GM20431 (cell line): ENCODE results near the gene CAT.

Experiments
- in situ Hi-C: fragments of 300-500 bp; cut with MseI, MboI; formaldehyde crosslinking; loops from one replicate; pipeline ENCODE4 v1.15.0; 2020; ENCODE audit warnings: low sequenced_read_pairs; ENCODE audit not compliant: unreplicated experiment

Gene CAT

DNA sequence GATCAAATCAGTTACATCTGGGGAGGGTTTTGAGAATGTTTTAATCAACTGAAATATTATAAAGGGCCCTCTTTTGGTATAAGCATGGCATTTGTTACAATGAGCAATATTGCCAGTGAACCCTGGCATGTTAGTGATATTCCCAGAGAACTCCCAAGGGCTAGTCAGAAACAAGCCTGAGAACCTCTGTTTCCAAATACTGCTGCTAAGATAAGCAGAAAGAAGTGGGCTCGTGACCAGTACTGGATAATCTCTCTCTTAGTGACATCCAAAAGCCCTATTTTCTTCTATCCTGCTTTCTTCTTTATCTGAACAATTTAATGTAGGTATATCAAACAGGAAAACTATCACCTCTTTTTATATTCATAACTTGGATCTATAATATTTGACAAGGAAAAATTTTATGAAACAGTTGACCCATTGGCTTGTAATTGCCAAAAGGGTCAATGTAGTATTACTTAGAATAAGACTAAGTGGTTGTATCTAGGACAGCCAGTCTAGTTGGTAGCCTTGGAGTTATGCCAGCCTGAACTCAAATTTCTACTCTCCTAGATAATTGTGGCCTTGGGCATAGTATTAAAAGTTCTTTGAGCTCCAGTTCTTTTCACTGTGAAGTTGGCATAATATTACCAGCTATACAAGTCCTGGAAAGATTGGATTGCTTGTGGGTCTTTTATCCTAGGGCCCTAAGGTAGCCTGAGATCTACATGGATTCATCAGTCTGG is 15.7 kb downstream of the CAT start:
- in situ Hi-C loops: no loop called here

DNA sequence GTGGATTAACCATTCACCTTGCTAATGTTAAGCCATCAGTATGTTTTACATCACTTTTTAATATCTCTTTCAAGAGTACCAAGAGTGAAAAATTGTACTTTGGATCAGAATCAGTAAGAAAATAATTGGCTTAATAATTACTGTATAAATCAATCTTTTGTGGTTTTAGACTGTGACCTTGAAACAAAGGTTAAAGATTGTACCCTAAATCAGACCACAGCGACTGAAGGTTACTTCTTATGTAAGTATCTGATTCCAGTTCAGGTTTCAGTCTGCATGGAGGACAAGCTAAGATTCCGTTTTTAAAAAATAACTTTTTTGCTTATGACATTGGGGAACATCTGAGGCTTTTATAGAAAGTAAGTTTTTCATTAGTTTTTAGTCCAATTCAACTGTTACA is 18.9 kb downstream of the CAT start:
- in situ Hi-C loops: no loop called here

- in situ Hi-C loops: no loop called here
Measured at GRCh38 chr11:34458525-34458924, 19.8 kb downstream of the CAT start.

DNA sequence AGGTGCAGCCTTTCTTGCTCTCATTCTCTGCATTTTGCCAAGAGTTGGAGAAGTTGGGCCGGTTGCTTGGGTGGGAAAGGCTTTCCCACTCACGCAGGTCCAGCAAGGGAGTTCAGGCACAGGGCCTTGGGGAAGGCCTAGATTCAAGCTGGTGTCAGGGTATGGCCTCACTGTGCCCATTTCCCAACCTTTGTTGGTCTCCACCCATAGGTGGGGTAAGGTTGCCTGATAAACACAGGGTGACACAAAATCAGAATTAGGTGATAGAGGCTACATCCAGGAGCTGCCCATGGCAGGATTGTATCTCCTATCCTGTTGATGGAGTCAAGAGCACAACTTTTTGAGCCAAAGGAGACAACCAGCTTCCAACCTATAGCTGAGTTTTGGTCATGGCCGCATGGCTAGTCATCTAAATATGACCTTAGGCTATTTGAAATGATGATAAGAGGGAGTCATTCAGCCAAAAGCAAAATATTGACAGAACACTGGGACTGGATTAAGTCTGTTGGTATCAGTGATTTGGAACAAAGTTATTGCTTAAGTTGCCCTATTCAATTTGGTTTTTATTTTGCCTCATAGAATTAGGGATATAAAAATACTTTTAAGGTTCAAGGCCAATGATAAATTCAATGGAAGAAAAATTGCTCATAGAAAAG is 20.9 kb downstream of the CAT start:
- in situ Hi-C loops: no loop called here

GRCh38 chr11:34460278-34460677 is 21.5 kb downstream of the CAT start:
- in situ Hi-C loops: no loop called here

GRCh38 chr11:34461215-34461614 is 22.5 kb downstream of the CAT start:
- in situ Hi-C loops: no loop called here

DNA sequence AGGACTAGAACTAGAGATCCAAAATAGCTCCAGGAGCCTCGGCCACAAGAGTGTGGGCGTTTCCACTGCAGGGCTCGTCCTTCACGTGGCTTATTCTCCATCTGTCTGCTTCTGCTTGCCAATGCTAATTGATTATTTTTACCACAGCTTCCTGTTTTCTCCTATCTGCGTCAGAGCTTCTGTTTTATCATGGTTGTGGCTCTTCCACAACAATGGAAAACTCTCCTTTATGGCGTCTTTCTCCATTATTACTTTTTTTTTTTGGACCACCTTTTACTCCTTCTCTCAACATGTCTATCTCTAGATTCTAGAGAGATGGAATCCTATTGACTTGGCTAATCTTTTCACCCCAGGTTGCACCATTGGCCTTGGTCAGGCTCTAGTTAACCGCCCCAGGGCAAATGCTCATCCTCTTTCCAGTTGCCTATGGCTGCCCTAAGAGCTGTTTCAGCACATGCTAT is 25.9 kb downstream of the CAT start:
- in situ Hi-C loops: no loop called here

DNA sequence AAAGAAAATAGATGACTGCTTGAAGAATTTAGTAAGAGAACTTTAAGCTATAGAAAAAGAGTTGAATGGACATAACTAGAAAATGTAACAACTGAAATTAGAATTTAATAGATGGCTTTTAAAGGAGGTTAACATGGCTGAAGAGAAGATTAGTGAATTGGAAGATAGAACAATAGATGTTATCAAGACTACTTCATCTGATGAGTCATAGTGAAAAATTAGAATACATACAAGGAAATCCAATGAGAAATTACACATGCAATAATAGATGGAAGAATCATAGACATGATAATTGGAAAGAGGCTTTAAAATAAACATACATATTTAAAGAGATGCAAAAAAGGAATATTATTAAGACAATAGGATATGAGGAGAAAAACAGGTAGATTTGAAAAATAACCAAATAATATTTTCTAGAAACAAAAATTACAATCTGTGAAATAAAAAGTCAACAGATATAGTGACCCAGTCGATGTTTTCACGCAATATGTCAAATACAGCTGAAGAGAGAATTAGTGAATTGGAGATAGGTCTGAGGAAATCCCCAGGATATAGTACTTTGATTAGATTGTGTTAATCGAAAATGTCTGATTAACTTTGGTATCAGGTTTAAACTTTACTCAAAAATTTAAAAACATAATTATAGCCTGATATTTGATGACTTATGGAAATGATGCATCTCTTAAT is 28.2 kb downstream of the CAT start:
- in situ Hi-C loops: no loop called here

DNA sequence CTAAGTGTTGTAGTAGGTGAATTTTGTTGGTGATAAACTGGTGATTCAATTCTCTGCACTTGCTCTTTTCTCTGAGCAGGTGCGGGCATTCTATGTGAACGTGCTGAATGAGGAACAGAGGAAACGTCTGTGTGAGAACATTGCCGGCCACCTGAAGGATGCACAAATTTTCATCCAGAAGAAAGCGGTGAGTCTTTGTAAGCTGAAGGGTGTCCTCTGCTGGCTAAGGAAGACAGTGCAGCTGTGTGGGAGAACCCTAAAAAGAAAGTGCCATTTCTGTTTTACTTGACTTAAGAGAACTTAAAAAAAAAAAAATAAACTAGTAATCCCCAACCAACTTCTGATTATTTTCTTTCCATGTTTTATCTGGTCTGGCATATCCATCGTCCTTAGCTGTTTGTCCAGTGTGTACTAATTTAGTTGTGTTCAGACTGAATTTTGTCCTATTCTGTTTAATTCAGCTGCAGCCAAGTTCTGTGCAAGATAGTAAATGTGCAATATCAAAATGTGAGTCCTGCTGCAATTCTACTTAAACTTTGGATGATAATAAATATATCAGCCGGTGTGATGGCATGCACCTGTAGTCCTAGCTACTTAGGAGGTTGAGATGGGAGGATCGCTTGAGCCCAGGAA is 29.6 kb downstream of the CAT start:
- in situ Hi-C loops: no loop called here

- in situ Hi-C loops: loop anchor here (10.0 kb wide), 1 partner anchor 109 kb away; no protein-coding TSS in a partner anchor
Measured at GRCh38 chr11:34473603-34474169, 35.0 kb downstream of the CAT start.

DNA sequence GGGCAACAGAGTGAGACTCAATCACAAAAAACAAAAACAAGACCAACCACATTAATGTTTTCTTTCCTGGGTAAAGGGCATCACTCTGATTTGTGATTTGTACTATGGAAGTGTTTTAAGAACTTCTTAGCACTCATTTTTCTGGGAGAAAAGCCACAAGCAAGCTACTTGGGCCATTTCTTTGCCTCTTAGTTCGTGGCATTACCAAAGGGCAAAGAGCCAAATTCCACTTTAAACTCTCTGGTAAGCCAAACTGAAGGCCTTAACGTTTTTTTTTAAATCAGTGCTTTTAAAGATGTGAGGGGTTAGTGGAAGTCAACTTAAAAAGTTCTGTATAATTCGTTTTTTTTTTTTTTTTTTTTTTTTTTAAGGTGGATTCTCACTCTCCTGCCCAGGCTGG is 36.9 kb downstream of the CAT start:
- in situ Hi-C loops: loop anchor here (10.0 to 25.0 kb wide), 2 partner anchors 111 to 313 kb away; no protein-coding TSS in a partner anchor

GRCh38 chr11:34476849-34477248 is 38.1 kb downstream of the CAT start:
- in situ Hi-C loops: loop anchor here (10.0 to 25.0 kb wide), 2 partner anchors 112 to 315 kb away; no protein-coding TSS in a partner anchor

DNA sequence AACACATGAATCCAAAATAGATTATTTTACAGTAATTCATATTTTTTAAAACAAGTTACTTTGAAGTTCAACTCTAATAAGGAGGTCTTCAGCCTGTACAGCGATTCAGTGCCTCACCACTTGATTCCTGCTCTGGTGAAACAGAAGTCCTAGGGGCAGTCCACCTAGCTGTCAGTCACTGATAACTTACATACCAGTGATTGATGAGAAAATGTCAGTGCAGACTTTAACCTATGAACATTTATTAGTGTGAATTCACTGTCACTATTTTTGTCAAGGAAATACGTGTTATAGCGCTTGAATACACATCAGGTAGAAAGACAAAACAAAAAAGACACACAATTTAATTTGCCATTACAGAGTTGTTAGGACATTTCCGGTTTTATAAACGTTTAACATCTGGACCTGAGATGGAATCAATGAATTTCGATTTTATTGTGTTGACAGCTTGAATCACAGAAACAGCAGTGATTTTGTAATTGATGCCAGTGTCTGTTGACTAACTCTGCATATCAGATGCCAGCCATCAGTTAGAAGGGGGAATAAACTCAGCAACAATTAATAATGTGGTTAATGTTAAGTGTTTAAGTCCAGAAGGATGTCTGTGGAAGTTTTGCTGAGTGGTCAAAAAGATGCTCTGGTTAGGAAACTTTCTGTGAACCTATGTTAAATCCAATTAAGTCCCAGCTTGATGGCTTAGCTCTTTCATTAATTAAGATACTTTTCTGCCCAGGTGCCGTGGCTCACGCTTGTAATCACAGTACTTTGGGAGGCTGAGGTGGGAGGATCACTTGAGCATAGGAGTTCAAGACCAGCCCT is 40.3 kb downstream of the CAT start:
- in situ Hi-C loops: loop anchor here (10.0 to 25.0 kb wide), 2 partner anchors 114 to 317 kb away; no protein-coding TSS in a partner anchor

GRCh38 chr11:34480314-34480713 is 41.6 kb downstream of the CAT start:
- in situ Hi-C loops: loop anchor here (25.0 kb wide), 1 partner anchor 318 kb away; no protein-coding TSS in a partner anchor

- in situ Hi-C loops: loop anchor here (25.0 kb wide), 1 partner anchor 319 kb away; no protein-coding TSS in a partner anchor
Measured at GRCh38 chr11:34481307-34481706, 42.6 kb downstream of the CAT start.

GRCh38 chr11:34483106-34483874 is 44.6 kb downstream of the CAT start:
- in situ Hi-C loops: loop anchor here (25.0 kb wide), 1 partner anchor 321 kb away; no protein-coding TSS in a partner anchor

GRCh38 chr11:34487430-34487829 is 48.7 kb downstream of the CAT start:
- in situ Hi-C loops: loop anchor here (25.0 kb wide), 1 partner anchor 325 kb away; no protein-coding TSS in a partner anchor
